Measurements from ENCODE around the gene MRPS34. TPM values are rescaled to one million over a fixed set of nuclear protein-coding genes. Genes with fewer than 3 reads are reported as not detected.

The MRPS34 gene
- total RNA-seq, 2 donors from 2014 or later, result 37.3 to 45.8 TPM

Small RNA genes lying within 50 kb of the gene (microRNA-seq; reads per million reads assigned to microRNA genes)
- gene MIR3177 (ENCODE audit: borderline microRNAs expressed in 2 of 2), result 0.97 to 1.3 reads per million in 2 donors

Other genes starting within 250 kb of the MRPS34 start
- 10 to 100 TPM; 23.7 to 36.5 TPM for gene TMEM204, start 239.5 kb downstream of the MRPS34 start, total RNA-seq
- 10 to 100 TPM; 13.1 to 14.9 TPM for gene IFT140, start 161.1 kb downstream of the MRPS34 start, total RNA-seq
- 10 to 100 TPM; 12.1 to 12.4 TPM for gene CRAMP1, start 160.8 kb downstream of the MRPS34 start, total RNA-seq
- gene JPT2, start 94.9 kb downstream of the MRPS34 start, total RNA-seq, result 10 to 100 TPM; 23.3 to 31.1 TPM
- 10 to 100 TPM; 37.1 to 42.3 TPM for gene MAPK8IP3, start 66.9 kb downstream of the MRPS34 start, total RNA-seq
- gene NME3, start 1.6 kb downstream of the MRPS34 start, total RNA-seq, result 10 to 100 TPM; 31.6 to 47.0 TPM
- 10 to 100 TPM; 10.2 to 12.0 TPM for gene EME2, start 324 bp downstream of the MRPS34 start, total RNA-seq
- 10 to 100 TPM; 21.7 to 26.7 TPM for gene SPSB3, start 9.4 kb upstream of the MRPS34 start, total RNA-seq
- gene NUBP2, start 9.8 kb upstream of the MRPS34 start, total RNA-seq, result 10 to 100 TPM; 30.4 to 30.9 TPM
- under 1 TPM in 1 of 2 donors, not detected in 1; 0.10 TPM for gene IGFALS, start 20.6 kb upstream of the MRPS34 start, total RNA-seq
- 10 to 100 TPM; 36.1 to 48.2 TPM for gene HAGH, start 53.7 kb upstream of the MRPS34 start, total RNA-seq
- gene FAHD1, start 54.1 kb upstream of the MRPS34 start, total RNA-seq, result 10 to 100 TPM; 14.0 to 17.3 TPM
- not detected for gene MEIOB, start 99.0 kb upstream of the MRPS34 start, total RNA-seq
- not detected for gene HS3ST6, start 145.3 kb upstream of the MRPS34 start, total RNA-seq
- 10 to 100 TPM; 61.4 to 70.0 TPM for gene MSRB1, start 170.1 kb upstream of the MRPS34 start, total RNA-seq
- not detected for gene RPL3L, start 181.6 kb upstream of the MRPS34 start, total RNA-seq
- gene NDUFB10, start 186.4 kb upstream of the MRPS34 start, total RNA-seq, result 100 to 1,000 TPM; 112 to 116 TPM
- gene RPS2, start 191.7 kb upstream of the MRPS34 start, total RNA-seq, result 1,000 to 10,000 TPM; 1,131 to 1,263 TPM
- gene RNF151, start 193.7 kb upstream of the MRPS34 start, total RNA-seq, result not detected
- gene TBL3, start 198.9 kb upstream of the MRPS34 start, total RNA-seq, result 10 to 100 TPM; 17.6 to 20.1 TPM
- not detected for gene NOXO1, start 208.3 kb upstream of the MRPS34 start, total RNA-seq
- 10 to 100 TPM; 15.1 to 16.2 TPM for gene GFER, start 211.1 kb upstream of the MRPS34 start, total RNA-seq
- gene SYNGR3, start 216.8 kb upstream of the MRPS34 start, total RNA-seq, result under 1 TPM; 0.33 to 0.83 TPM
- 10 to 100 TPM; 29.4 to 38.7 TPM for gene ZNF598, start 236.7 kb upstream of the MRPS34 start, total RNA-seq
- gene NPW, start 246.7 kb upstream of the MRPS34 start, total RNA-seq, result not detected

Data from posterior vena cava (tissue), 2 donors.